Sigmoid colon (tissue), 7 donors: ENCODE results near the gene DAAM1. TPM values are rescaled to one million over a fixed set of nuclear protein-coding genes. Genes with fewer than 3 reads are reported as not detected.
A peak's percentile ranks its signal among the peaks of the same experiment; 100 is the strongest.

Experiments used
- DNase-seq: peaks from one replicate; pipeline ENCODE4 v3.0.0-alpha.2; 2019
- H3K27ac ChIP-seq, 4 donors: fragments of 200-600 bp; sonication (generic); one replicate each; pipeline ENCODE4 v1.5.1; 2016 to 2019; ENCODE audit warnings: mild to moderate bottlenecking in 1 of 4
- H3K27me3 ChIP-seq, 3 donors: fragments of 200-600 bp; sonication (generic); one replicate each; pipeline ENCODE4 v1.5.1; 2019; ENCODE audit warnings: mild to moderate bottlenecking in 1 of 3
- H3K36me3 ChIP-seq, 4 donors: fragments of 200-600 bp; sonication (generic); one replicate each; pipeline ENCODE4 v1.5.1; 2016 to 2019
- H3K4me1 ChIP-seq, 4 donors: fragments of 200-600 bp; sonication (generic); one replicate each; pipeline ENCODE4 v1.5.1; 2017 to 2019
- H3K4me3 ChIP-seq, 4 donors: fragments of 200-600 bp; sonication (generic); one replicate each; pipeline ENCODE4 v1.5.1; 2017 to 2019; ENCODE audit warnings: mild to moderate bottlenecking in 2 of 4, moderate library complexity in 1 of 4
- H3K9me3 ChIP-seq, 4 donors: fragments of 200-600 bp in 3 of 4; sonication (generic) in 3 of 4; one replicate each; pipeline versions ENCODE4 v1.5.1 to v1.6.1; 2013 to 2019
- EP300 ChIP-seq, 4 donors: sonication (generic); formaldehyde crosslinking; IDR thresholded peaks; one replicate each; pipeline ENCODE4 v1.6.1; 2017; ENCODE audit warnings: antibody characterized with exemption in 4 of 4
- POLR2A ChIP-seq, 2 donors: fragments of 450-650 bp; IDR thresholded peaks; one replicate each; pipeline ENCODE4 v1.6.1; 2016; ENCODE audit warnings: antibody characterized with exemption in 2 of 2, mild to moderate bottlenecking in 2 of 2, moderate library complexity in 2 of 2
- POLR2AphosphoS5 ChIP-seq, 4 donors: sonication (generic); formaldehyde crosslinking; IDR thresholded peaks; one replicate each; pipeline ENCODE4 v1.6.1; 2017; ENCODE audit warnings: antibody characterized with exemption in 4 of 4
- WGBS, 2 donors: extraction: QIAGEN DNeasy Blood & Tissue Kit; methylation state at CpG; one replicate each; pipeline ENCODE4 v1.1.7; 2013; 5-methylcytosine and 5-hydroxymethylcytosine counted together
- intact Hi-C: fragments of 100-400 bp; cut with DNase I; formaldehyde crosslinking; loops from one replicate; pipeline ENCODE4 v1.15.1; 2023
- polyA plus RNA-seq, 3 donors: library from polyadenylated mRNA; stranded (reverse); fragments of 200-250 nt; gene quantifications; one replicate each; pipeline ENCODE4 v1.2.3, GENCODE V29; 2013
- total RNA-seq, 4 donors: library from RNA; depleted of rRNA; stranded (reverse); fragments of >200 nt; gene quantifications; one replicate each; pipeline ENCODE4 v1.1.0, GENCODE V29; 2016
- TF ChIP-seq, protein P1 (sequence below), 4 experiments: fragments of 450-650 bp in 3 of 4; fragments of 200-600 bp in 1 of 4; IDR thresholded peaks; one replicate each; pipeline ENCODE4 v1.5.1; 2016 to 2019; ENCODE audit warnings: antibody characterized with exemption in 4 of 4, mild to moderate bottlenecking in 3 of 4, moderate library complexity in 2 of 4
- donor health status: healthy with polysubstance abuse.
- donor health status: Bipolar disorder and iron deficiency.
- donor health status: healthy.

DAAM1 gene
- total and polyA plus RNA-seq, 7 donors = 11.4 to 77.8 (median 47.5) TPM

DNA sequence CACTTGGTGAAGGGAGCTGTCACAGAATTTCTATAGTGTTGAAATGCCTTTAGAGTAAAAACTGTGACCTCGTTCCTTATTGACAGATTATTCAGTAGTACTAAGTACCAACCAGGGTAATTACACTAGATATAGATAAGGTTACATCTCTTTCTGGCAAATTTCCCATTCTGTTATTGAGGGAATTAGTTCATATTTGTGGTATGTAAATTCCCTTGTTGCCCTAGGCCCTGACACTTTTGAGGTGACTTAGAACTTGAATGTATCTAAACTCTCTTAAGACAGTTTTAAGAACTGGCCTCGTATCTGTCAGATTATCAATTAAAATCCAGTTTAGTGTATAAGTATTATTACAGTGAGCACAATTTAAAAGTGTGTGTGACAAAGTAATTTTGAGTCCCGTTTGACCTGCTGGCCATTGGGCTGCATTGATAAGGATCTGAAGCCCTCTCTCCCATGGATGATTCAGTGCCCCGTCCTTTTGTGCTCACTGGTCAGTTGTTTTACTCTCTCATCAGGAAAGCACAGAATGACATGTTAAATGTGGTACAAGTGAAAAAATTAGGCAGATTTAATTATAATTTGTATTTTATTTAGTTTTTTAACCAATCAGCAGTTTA lies 153.5 kb downstream of the DAAM1 start:
- no peak for DNase-seq
- Histone ChIP-seq H3K27ac (peak overlapping the region; percentile 72 to 89 (median 84)), H3K4me3 (no peak overlapping the region), H3K36me3 (peaks cover 0 to 7% (median 1%) of the 10 kb centered on the region in 4 donors), H3K27me3 (no peaks in the 10 kb centered on the region), H3K9me3 (no peaks in the 10 kb centered on the region), H3K4me1 (peaks cover 0 to 88% (median 76%) of the 10 kb centered on the region in 4 donors)
- WGBS, 2 donors = 95 to 96% methylated on average over 4 of the region's 4 CpGs
- intact Hi-C loops = no loop called here
- TF ChIP-seq POLR2A (IDR thresholded peaks at IDR 0.05) (no peak), POLR2AphosphoS5 (IDR thresholded peaks at IDR 0.05) (no peak), EP300 (IDR thresholded peaks at IDR 0.05) (no peak)
- TF ChIP-seq, protein P1, sequence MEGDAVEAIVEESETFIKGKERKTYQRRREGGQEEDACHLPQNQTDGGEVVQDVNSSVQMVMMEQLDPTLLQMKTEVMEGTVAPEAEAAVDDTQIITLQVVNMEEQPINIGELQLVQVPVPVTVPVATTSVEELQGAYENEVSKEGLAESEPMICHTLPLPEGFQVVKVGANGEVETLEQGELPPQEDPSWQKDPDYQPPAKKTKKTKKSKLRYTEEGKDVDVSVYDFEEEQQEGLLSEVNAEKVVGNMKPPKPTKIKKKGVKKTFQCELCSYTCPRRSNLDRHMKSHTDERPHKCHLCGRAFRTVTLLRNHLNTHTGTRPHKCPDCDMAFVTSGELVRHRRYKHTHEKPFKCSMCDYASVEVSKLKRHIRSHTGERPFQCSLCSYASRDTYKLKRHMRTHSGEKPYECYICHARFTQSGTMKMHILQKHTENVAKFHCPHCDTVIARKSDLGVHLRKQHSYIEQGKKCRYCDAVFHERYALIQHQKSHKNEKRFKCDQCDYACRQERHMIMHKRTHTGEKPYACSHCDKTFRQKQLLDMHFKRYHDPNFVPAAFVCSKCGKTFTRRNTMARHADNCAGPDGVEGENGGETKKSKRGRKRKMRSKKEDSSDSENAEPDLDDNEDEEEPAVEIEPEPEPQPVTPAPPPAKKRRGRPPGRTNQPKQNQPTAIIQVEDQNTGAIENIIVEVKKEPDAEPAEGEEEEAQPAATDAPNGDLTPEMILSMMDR (IDR thresholded peaks at IDR 0.05) = no peak

- intact Hi-C loops = no loop called here
- Histone ChIP-seq H3K4me3 (no peak overlapping the region), H3K36me3 (peaks cover 0 to 7% (median 1%) of the 10 kb centered on the region in 4 donors), H3K4me1 (peaks cover 0 to 88% (median 76%) of the 10 kb centered on the region in 4 donors), H3K9me3 (no peaks in the 10 kb centered on the region), H3K27ac (peak overlapping the region; percentile 45 to 89 (median 77)), H3K27me3 (no peaks in the 10 kb centered on the region)
- WGBS, 2 donors = 95% methylated on average over 11 of the region's 11 CpGs
- DNase-seq = no peak
- TF ChIP-seq POLR2AphosphoS5 (IDR thresholded peaks at IDR 0.05) (no peak), POLR2A (IDR thresholded peaks at IDR 0.05) (no peak), EP300 (IDR thresholded peaks at IDR 0.05) (no peak)
- TF ChIP-seq, protein P1 (IDR thresholded peaks at IDR 0.05) = no peak
Observed at GRCh38 chr14:59342516-59343484, 154.3 kb downstream of the DAAM1 start.

DNA sequence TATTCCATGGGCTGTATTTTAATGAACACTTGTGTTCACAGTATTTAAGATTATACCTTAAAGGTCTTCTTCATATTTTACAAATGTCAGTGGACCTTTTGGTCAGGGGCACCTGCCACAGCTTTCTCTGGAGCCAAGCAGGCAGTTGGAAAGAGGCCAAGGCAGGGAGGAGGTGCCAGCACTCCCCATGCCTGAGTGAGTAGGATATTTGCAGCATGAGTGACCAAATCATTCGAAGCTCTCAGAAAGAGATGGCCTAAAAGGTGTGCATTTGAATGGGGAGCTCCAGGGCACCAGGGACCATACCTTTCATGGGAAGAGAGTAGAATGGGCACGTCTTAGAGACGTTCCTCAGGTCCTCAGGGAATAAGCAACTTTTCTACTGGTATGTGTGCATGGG lies 155.1 kb downstream of the DAAM1 start:
- intact Hi-C loops = no loop called here
- no peak for TF ChIP-seq POLR2AphosphoS5 (IDR thresholded peaks at IDR 0.05)
- TF ChIP-seq EP300 (IDR thresholded peaks at IDR 0.05) = no peak
- TF ChIP-seq, protein P1 (IDR thresholded peaks at IDR 0.05) = no peak
- no peak for TF ChIP-seq POLR2A (IDR thresholded peaks at IDR 0.05)
- 80 to 83% methylated on average over 3 of the region's 3 CpGs for WGBS, 2 donors

DNA sequence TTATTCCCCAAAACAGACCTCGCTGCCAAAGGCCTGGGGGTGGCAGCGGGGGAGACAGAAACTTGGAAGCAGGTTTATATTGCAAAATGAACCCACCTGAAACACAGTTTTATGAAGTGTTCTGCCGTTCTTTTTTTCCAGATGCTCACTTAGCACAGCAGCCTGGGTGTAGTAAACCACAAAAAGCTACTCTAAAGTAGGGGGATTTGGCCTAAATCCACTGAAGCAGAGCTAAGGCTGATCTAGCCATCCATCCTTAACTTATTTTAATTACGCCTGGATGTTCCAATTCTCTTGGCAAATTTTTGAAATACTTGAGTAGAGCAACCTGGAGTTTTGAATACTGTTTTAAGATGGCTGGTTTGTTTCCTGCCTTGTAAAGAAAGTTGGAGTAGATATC lies 155.5 kb downstream of the DAAM1 start:
- Histone ChIP-seq H3K4me3 (no peak overlapping the region), H3K36me3 (peaks cover 0 to 4% (median 1%) of the 10 kb centered on the region in 4 donors), H3K27ac (peak overlapping the region; percentile 45 to 89 (median 77)), H3K4me1 (peaks cover 0 to 88% (median 76%) of the 10 kb centered on the region in 4 donors), H3K27me3 (no peaks in the 10 kb centered on the region), H3K9me3 (no peaks in the 10 kb centered on the region)
- no peak for DNase-seq
- intact Hi-C loops = no loop called here
- TF ChIP-seq, protein P1 (IDR thresholded peaks at IDR 0.05) = no peak
- 84 to 86% methylated on average over 4 of the region's 4 CpGs for WGBS, 2 donors

More for the DNA sequence above, 155.1 kb downstream of the DAAM1 start:
- Histone ChIP-seq H3K4me1 (peaks cover 0 to 88% (median 76%) of the 10 kb centered on the region in 4 donors), H3K9me3 (no peaks in the 10 kb centered on the region), H3K27me3 (no peaks in the 10 kb centered on the region), H3K36me3 (peaks cover 0 to 4% (median 1%) of the 10 kb centered on the region in 4 donors), H3K4me3 (no peak overlapping the region), H3K27ac (peak overlapping the region; percentile 45 to 89 (median 77))
- DNase-seq = no peak
